Measurements from ENCODE around the gene SCGB1D1. TPM values are rescaled to one million over a fixed set of nuclear protein-coding genes. Genes with fewer than 3 reads are reported as not detected.

The SCGB1D1 gene
- polyA plus RNA-seq, 3 donors: not detected

- no peak for DNase-seq
Measured at GRCh38 chr11:62223095-62223494, 33.1 kb downstream of the SCGB1D1 start.

- no peak for DNase-seq
Measured at GRCh38 chr11:62233730-62234129, 43.7 kb downstream of the SCGB1D1 start.

GRCh38 chr11:62236187-62236586, 46.2 kb downstream of the SCGB1D1 start:
- DNase-seq: no peak

GRCh38 chr11:62237499-62237898, 47.5 kb downstream of the SCGB1D1 start:
- no peak for DNase-seq

- no peak for DNase-seq
Measured at GRCh38 chr11:62238151-62238550, 48.1 kb downstream of the SCGB1D1 start.

- DNase-seq: no peak
Measured at GRCh38 chr11:62241095-62241494, 51.1 kb downstream of the SCGB1D1 start.

GRCh38 chr11:62242021-62242420, 52.0 kb downstream of the SCGB1D1 start, which contains the start of gene SCGB1D2:
Gene SCGB1D2, plus strand, starts transcription at chr11:62242239. Its CDS starts 69 bp downstream, at chr11:62242308.
- DNase-seq: peak; percentile 31

Other genes starting within 250 kb of the SCGB1D1 start
- gene BEST1, start 239.9 kb upstream of the SCGB1D1 start, polyA plus RNA-seq (ENCODE audit: insufficient read length in 3 of 3): 1 to 10 TPM; 5.1 to 6.3 (median 5.3) TPM
- 1,000 to 10,000 TPM; 2,137 to 2,536 (median 2,180) TPM for gene FTH1, start 222.6 kb upstream of the SCGB1D1 start, polyA plus RNA-seq (ENCODE audit: insufficient read length in 3 of 3)
- gene INCENP, start 66.2 kb upstream of the SCGB1D1 start, polyA plus RNA-seq (ENCODE audit: insufficient read length in 3 of 3): 10 to 100 TPM; 40.1 to 45.8 (median 40.5) TPM
- under 1 TPM; 0.21 to 0.76 (median 0.45) TPM for gene SCGB2A1, start 18.5 kb downstream of the SCGB1D1 start, polyA plus RNA-seq (ENCODE audit: insufficient read length in 3 of 3)
- gene SCGB1D2, start 52.0 kb downstream of the SCGB1D1 start, polyA plus RNA-seq (ENCODE audit: insufficient read length in 3 of 3): 1 to 10 TPM; 1.1 to 3.2 (median 2.0) TPM
- not detected for gene SCGB2A2, start 79.9 kb downstream of the SCGB1D1 start, polyA plus RNA-seq (ENCODE audit: insufficient read length in 3 of 3)
- gene SCGB1D4, start 108.9 kb downstream of the SCGB1D1 start, polyA plus RNA-seq (ENCODE audit: insufficient read length in 3 of 3): not detected
- 10 to 100 TPM; 62.0 to 75.2 (median 74.6) TPM for gene ASRGL1, start 147.2 kb downstream of the SCGB1D1 start, polyA plus RNA-seq (ENCODE audit: insufficient read length in 3 of 3)
- gene SCGB1A1, start 228.8 kb downstream of the SCGB1D1 start, polyA plus RNA-seq (ENCODE audit: insufficient read length in 3 of 3): not detected